GM12878 (cell line): ENCODE results near the gene PPP2R3A. TPM values are rescaled to one million over a fixed set of nuclear protein-coding genes. Genes with fewer than 3 reads are reported as not detected.
A peak's percentile ranks its signal among the peaks of the same experiment; 100 is the strongest.

Experiments
- CHD1 ChIP-seq: IDR thresholded peaks from 2 replicates; pipeline ENCODE4 v1.6.1; 2012; ENCODE audit warnings: low read depth, low read length, improper control_type of control experiment
- CREB1 ChIP-seq: IDR thresholded peaks from 2 replicates; pipeline ENCODE4 v1.6.1; 2012; ENCODE audit warnings: low read depth, mild to moderate bottlenecking, inconsistent platforms
- EP300 ChIP-seq, 2 experiments: fragments of 150-350 bp in 1 of 2; IDR thresholded peaks; 2 replicates each; pipeline ENCODE4 v1.6.1; 2011 to 2012; ENCODE audit warnings: low read depth in 2 of 2, low read length in 2 of 2, borderline replicate concordance in 1 of 2, improper control_type of control experiment in 1 of 2, inconsistent platforms in 1 of 2; ENCODE audit not compliant: control insufficient read depth in 1 of 2
- KAT2A ChIP-seq: conservative IDR thresholded peaks from 2 replicates; pipeline ENCODE4 v1.6.1; 2011; ENCODE audit warnings: low read depth, low read length; ENCODE audit not compliant: control insufficient read depth
- PAX5 ChIP-seq: IDR thresholded peaks from 2 replicates; pipeline ENCODE4 v1.6.1; 2011; ENCODE audit warnings: low read depth, low read length, borderline replicate concordance
- PML ChIP-seq: IDR thresholded peaks from 2 replicates; pipeline ENCODE4 v1.6.1; 2012; ENCODE audit warnings: low read length, inconsistent platforms
- POLR2AphosphoS5 ChIP-seq: IDR thresholded peaks from 2 replicates; pipeline ENCODE4 v1.6.1; 2011; ENCODE audit warnings: mild to moderate bottlenecking, low read length, inconsistent platforms
- RCOR1 ChIP-seq: conservative IDR thresholded peaks from 2 replicates; pipeline ENCODE4 v1.6.1; 2012; ENCODE audit warnings: low read depth, low read length, improper control_type of control experiment
- RUNX3 ChIP-seq: IDR thresholded peaks from 2 replicates; pipeline ENCODE4 v1.6.1; 2012; ENCODE audit warnings: low read length, inconsistent platforms
- SMAD1 ChIP-seq: fragments of 450-650 bp; IDR thresholded peaks from 2 replicates; pipeline ENCODE4 v1.6.1; 2018; ENCODE audit warnings: mild to moderate bottlenecking, low read depth; ENCODE audit not compliant: partially characterized antibody
- SP1 ChIP-seq: IDR thresholded peaks from one replicate; pipeline ENCODE4 v1.6.1; 2011; ENCODE audit warnings: low read depth, low read length
- SPI1 ChIP-seq: IDR thresholded peaks from 2 replicates; pipeline ENCODE4 v1.6.1; 2011; ENCODE audit warnings: low read depth, mild to moderate bottlenecking, low read length, moderate library complexity, borderline replicate concordance; ENCODE audit not compliant: insufficient read depth
- STAT1 ChIP-seq: fragments of 450-650 bp; conservative IDR thresholded peaks from 2 replicates; pipeline ENCODE4 v1.6.1; 2014; ENCODE audit warnings: antibody characterized with exemption, mild to moderate bottlenecking
- STAT3 ChIP-seq: IDR thresholded peaks from 2 replicates; pipeline ENCODE4 v1.6.1; 2011; ENCODE audit warnings: low read depth, low read length, improper control_type of control experiment
- TBL1XR1 ChIP-seq: IDR thresholded peaks from 2 replicates; pipeline ENCODE4 v1.6.1; 2012; ENCODE audit warnings: low read depth, low read length, improper control_type of control experiment
- TCF12 ChIP-seq: IDR thresholded peaks from 2 replicates; pipeline ENCODE4 v1.6.1; 2011; ENCODE audit warnings: low read depth, mild to moderate bottlenecking, low read length
- YY1 ChIP-seq: IDR thresholded peaks from 2 replicates; pipeline ENCODE4 v1.6.1; 2011; ENCODE audit warnings: low read depth, mild to moderate bottlenecking, low read length
- ZNF622 ChIP-seq: fragments of 450-650 bp; IDR thresholded peaks from 2 replicates; pipeline ENCODE4 v1.6.1; 2017; ENCODE audit warnings: mild to moderate bottlenecking, inconsistent platforms
- ZZZ3 ChIP-seq: IDR thresholded peaks from 2 replicates; pipeline ENCODE4 v1.6.1; 2011; ENCODE audit warnings: low read depth; ENCODE audit not compliant: control insufficient read depth, insufficient read length
- polyA plus RNA-seq, 11 experiments: library from polyadenylated mRNA; depleted of rRNA in 4 of 11; unstranded in 6 of 11; stranded (reverse) in 5 of 11; fragments of >200 nt; fragmentation: Nextera tagmentation in 4 of 11; fragmentation: Illumina TruSeq in 1 of 11; extraction: Ambion mirVana in 4 of 11; extraction: Trizol in 1 of 11; gene quantifications; 1 replicate in 1 of 11; 2 replicates in 10 of 11; pipeline versions ENCODE4 v1.2.1 to v1.2.3, GENCODE V29; 2011 to 2016; ENCODE audit warnings: inconsistent platforms in 2 of 11, missing spikeins in 2 of 11, low read depth in 1 of 11
- total RNA-seq, 4 experiments: library from RNA; depleted of rRNA in 3 of 4; stranded (reverse); fragments of >200 nt in 3 of 4; fragmentation: Illumina TruSeq in 1 of 4; extraction: Trizol in 1 of 4; gene quantifications; 2 replicates each; pipeline versions ENCODE4 v1.2.1 to v1.2.3, GENCODE V29; 2013 to 2021
- TF ChIP-seq, protein P1 (sequence below): fragments of 450-650 bp; IDR thresholded peaks from 2 replicates; pipeline ENCODE4 v1.6.1; 2017; ENCODE audit warnings: mild to moderate bottlenecking, moderate library complexity
- TF ChIP-seq, protein P2 (sequence below): fragments of 450-650 bp; IDR thresholded peaks from 2 replicates; pipeline ENCODE4 v1.6.1; 2018; ENCODE audit warnings: mild to moderate bottlenecking, low read depth, moderate library complexity; ENCODE audit not compliant: partially characterized antibody
- TF ChIP-seq, protein P3 (sequence below): fragments of 450-650 bp; IDR thresholded peaks from 2 replicates; pipeline ENCODE4 v1.6.1; 2017; ENCODE audit warnings: mild to moderate bottlenecking, moderate library complexity

The PPP2R3A gene
- total and polyA plus RNA-seq, 10 of the 15 experiments (the other 5 are each of a cell fraction or from before 2014, with no cell fraction given) = under 0.01 to 0.16 (median 0.06) TPM; not detected in 5

DNA sequence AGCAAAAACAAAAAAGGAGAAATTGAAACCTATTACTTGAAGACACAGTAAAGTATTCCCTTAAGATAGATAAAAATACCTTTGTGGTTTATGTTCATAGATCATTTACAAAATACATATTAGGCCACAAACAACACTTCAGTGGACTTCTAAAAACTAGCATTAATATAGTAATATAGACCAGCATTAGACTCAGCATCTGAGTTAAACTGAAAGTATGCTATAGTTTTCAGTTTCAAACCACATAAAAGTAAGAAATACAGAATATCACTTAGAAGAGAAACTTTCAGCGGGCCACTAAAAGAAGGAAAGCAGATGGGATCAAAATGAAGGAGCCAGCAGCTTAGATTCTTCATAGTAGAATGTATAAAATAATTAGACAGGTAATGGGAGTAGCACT is 144.0 kb downstream of the PPP2R3A start (continued):
- TF ChIP-seq, protein P1, sequence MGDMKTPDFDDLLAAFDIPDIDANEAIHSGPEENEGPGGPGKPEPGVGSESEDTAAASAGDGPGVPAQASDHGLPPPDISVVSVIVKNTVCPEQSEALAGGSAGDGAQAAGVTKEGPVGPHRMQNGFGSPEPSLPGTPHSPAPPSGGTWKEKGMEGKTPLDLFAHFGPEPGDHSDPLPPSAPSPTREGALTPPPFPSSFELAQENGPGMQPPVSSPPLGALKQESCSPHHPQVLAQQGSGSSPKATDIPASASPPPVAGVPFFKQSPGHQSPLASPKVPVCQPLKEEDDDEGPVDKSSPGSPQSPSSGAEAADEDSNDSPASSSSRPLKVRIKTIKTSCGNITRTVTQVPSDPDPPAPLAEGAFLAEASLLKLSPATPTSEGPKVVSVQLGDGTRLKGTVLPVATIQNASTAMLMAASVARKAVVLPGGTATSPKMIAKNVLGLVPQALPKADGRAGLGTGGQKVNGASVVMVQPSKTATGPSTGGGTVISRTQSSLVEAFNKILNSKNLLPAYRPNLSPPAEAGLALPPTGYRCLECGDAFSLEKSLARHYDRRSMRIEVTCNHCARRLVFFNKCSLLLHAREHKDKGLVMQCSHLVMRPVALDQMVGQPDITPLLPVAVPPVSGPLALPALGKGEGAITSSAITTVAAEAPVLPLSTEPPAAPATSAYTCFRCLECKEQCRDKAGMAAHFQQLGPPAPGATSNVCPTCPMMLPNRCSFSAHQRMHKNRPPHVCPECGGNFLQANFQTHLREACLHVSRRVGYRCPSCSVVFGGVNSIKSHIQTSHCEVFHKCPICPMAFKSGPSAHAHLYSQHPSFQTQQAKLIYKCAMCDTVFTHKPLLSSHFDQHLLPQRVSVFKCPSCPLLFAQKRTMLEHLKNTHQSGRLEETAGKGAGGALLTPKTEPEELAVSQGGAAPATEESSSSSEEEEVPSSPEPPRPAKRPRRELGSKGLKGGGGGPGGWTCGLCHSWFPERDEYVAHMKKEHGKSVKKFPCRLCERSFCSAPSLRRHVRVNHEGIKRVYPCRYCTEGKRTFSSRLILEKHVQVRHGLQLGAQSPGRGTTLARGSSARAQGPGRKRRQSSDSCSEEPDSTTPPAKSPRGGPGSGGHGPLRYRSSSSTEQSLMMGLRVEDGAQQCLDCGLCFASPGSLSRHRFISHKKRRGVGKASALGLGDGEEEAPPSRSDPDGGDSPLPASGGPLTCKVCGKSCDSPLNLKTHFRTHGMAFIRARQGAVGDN = no peak
- TF ChIP-seq RCOR1 = 0 out of 2 replicates have a peak, but pooled peaks have one; percentile 11
- no peak for TF ChIP-seq TBL1XR1
- TF ChIP-seq RUNX3 = peak; percentile 95
- TF ChIP-seq PML = no peak
- no peak for TF ChIP-seq STAT1
- no peak for TF ChIP-seq STAT3
- no peak for TF ChIP-seq PAX5
- TF ChIP-seq, protein P2, sequence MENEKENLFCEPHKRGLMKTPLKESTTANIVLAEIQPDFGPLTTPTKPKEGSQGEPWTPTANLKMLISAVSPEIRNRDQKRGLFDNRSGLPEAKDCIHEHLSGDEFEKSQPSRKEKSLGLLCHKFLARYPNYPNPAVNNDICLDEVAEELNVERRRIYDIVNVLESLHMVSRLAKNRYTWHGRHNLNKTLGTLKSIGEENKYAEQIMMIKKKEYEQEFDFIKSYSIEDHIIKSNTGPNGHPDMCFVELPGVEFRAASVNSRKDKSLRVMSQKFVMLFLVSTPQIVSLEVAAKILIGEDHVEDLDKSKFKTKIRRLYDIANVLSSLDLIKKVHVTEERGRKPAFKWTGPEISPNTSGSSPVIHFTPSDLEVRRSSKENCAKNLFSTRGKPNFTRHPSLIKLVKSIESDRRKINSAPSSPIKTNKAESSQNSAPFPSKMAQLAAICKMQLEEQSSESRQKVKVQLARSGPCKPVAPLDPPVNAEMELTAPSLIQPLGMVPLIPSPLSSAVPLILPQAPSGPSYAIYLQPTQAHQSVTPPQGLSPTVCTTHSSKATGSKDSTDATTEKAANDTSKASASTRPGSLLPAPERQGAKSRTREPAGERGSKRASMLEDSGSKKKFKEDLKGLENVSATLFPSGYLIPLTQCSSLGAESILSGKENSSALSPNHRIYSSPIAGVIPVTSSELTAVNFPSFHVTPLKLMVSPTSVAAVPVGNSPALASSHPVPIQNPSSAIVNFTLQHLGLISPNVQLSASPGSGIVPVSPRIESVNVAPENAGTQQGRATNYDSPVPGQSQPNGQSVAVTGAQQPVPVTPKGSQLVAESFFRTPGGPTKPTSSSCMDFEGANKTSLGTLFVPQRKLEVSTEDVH = no peak
- TF ChIP-seq SPI1 = no peak
- TF ChIP-seq ZZZ3 = no peak
- peak; percentile 20; the same call in 1 of the 2 replicates for TF ChIP-seq CREB1
- TF ChIP-seq KAT2A = no peak
- TF ChIP-seq CHD1 = no peak
- TF ChIP-seq YY1 = no peak
- TF ChIP-seq SMAD1 = no peak
- TF ChIP-seq POLR2AphosphoS5 = no peak
- no peak for TF ChIP-seq ZNF622
- no peak for TF ChIP-seq EP300 (IDR thresholded peaks at IDR 0.05; ENCODE audit: borderline replicate concordance in 1 of 2, control insufficient read depth in 1 of 2, low read depth in 2 of 2, low read length in 2 of 2)
- TF ChIP-seq TCF12 = no peak
- TF ChIP-seq SP1 = no peak
- TF ChIP-seq, protein P3, sequence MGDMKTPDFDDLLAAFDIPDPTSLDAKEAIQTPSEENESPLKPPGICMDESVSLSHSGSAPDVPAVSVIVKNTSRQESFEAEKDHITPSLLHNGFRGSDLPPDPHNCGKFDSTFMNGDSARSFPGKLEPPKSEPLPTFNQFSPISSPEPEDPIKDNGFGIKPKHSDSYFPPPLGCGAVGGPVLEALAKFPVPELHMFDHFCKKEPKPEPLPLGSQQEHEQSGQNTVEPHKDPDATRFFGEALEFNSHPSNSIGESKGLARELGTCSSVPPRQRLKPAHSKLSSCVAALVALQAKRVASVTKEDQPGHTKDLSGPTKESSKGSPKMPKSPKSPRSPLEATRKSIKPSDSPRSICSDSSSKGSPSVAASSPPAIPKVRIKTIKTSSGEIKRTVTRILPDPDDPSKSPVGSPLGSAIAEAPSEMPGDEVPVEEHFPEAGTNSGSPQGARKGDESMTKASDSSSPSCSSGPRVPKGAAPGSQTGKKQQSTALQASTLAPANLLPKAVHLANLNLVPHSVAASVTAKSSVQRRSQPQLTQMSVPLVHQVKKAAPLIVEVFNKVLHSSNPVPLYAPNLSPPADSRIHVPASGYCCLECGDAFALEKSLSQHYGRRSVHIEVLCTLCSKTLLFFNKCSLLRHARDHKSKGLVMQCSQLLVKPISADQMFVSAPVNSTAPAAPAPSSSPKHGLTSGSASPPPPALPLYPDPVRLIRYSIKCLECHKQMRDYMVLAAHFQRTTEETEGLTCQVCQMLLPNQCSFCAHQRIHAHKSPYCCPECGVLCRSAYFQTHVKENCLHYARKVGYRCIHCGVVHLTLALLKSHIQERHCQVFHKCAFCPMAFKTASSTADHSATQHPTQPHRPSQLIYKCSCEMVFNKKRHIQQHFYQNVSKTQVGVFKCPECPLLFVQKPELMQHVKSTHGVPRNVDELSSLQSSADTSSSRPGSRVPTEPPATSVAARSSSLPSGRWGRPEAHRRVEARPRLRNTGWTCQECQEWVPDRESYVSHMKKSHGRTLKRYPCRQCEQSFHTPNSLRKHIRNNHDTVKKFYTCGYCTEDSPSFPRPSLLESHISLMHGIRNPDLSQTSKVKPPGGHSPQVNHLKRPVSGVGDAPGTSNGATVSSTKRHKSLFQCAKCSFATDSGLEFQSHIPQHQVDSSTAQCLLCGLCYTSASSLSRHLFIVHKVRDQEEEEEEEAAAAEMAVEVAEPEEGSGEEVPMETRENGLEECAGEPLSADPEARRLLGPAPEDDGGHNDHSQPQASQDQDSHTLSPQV = no peak
